HG03175 (cell line): ENCODE results near the gene LZTS3.
"Not testable (repeated sequence)": the region's sequence is repeated elsewhere in the genome, so short reads cannot be mapped to it uniquely, and the experiment has no call there.

Experiments
- ATAC-seq: cut with Tn5 transposase; IDR thresholded peaks from one replicate; pipeline ENCODE4 v1.9.1; 2021; ENCODE audit warnings: mild to moderate bottlenecking, moderate library complexity; ENCODE audit not compliant: unreplicated experiment

The LZTS3 gene

GRCh38 chr20:3193806-3194616 lies 20.7 kb upstream of the LZTS3 start:
- ATAC-seq, result no peak

- ATAC-seq, result no peak
Observed at GRCh38 chr20:3192226-3193015, 19.1 kb upstream of the LZTS3 start.

GRCh38 chr20:3190681-3191111 lies 17.3 kb upstream of the LZTS3 start:
- no peak for ATAC-seq

DNA sequence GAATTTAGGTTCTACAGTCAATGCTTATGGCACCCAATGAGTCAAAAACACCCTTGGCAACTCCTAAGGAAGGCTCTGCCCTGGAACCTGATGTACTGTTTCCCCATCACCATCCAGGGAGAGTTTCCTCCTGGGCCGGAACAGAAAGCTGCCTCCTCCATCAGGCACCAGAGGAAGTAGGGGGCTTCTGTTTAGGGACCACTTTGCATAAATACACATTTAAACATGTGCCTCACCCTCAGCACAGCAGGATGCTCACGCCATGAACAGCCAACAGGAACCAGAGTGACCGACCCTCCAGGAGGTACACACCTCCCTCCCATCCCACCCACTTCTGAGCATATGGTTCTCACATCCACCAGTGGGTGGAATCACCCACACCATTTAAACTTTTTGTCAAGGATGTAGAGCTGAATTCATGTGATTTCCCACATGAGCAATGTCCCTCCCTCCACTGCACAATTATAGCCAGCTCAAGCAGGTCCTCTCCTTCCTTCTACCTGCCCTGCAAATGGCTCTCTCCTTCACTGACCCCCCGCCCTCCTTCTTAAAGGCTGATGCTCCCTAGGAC lies 16.3 kb upstream of the LZTS3 start:
- no peak for ATAC-seq

DNA sequence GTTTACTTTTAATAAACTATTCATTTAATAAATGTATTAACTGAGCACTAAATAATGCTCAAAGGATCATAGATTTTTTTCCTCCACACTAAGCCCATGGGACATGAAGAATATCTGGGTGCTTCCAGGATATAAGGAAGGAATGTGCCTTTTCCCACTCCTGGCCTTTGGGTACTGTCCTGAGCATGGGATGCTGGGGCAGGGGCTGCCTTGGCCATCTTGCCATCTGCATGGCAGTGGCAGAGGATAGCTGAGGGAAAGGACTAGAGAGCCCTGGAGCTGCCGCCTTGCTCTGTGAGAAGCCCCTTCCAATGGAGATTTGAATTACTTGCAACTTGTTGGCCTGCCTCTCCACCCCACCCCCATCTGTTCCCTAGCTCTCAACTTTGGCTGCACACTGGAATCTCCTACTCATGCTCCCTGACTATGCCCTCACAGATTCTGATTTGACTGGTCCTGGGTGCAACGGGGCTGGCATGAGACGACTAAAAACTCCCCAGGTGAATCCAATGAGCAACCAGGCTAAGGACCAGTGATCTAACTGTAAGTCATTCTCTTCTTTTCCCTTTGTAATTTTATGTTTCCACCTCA lies 15.6 kb upstream of the LZTS3 start:
- no peak for ATAC-seq

DNA sequence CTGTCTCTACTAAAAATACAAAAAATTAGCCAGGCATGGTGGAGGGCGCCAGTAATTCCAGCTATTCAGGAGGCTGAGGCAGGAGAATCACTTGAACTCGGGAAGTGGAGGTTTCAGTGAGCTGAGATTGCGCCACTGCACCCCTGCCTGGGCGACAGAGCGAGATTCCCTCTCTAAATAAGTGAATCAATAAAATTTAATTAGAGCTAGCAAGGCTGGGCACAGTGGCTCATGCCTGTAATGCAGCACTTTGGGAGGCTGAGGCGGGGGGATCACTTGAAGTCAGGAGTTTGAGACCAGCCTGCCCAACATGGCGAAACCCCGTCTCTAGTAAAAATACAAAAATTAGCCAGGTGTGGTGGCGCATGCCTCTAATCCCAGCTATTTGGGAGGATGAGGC lies 14.5 kb upstream of the LZTS3 start:
- ATAC-seq, result not testable (repeated sequence)

- no peak for ATAC-seq
Observed at GRCh38 chr20:3183896-3184612, 10.7 kb upstream of the LZTS3 start.

GRCh38 chr20:3182429-3182828 lies 9.1 kb upstream of the LZTS3 start:
- ATAC-seq, result not testable (repeated sequence)

DNA sequence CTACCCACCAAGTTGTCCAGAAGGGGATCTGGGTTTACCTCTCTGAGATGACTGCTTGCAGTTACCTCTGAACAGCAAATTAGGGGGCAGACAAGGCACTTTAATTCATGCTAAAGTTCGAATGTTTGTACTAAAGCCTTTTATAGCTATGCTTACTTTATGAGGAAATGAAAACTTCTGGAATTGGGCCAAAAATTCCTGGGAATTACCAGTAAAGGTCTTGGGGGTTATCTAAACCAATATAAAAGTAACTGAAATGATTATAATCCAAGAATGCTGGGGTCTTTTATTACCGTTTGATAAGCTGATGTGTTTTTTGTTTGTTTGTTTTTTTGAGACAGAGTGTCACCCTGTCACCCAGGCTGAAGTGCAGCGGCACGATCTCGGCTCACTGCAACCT lies 7.9 kb upstream of the LZTS3 start:
- ATAC-seq, result no peak

DNA sequence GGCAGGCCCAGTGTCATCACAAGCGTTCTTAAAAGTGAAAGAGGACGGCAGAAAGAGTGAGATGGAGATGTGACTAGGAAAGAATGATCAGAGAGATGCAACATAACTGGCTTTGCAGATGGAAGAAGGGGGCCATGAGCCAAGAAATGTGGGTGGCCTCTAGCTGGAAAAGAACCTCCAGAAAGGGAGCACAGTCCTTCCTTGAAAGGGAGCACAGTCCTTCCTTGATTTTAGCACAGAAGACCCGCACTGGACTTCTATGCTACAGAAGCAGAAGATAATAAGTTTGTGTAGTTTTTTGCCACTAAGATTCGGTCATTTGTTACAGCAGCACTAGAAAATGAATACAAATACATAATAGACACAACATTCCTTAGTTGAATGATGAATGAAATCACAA lies 7.0 kb upstream of the LZTS3 start:
- no peak for ATAC-seq

GRCh38 chr20:3177746-3178485 lies 4.6 kb upstream of the LZTS3 start:
- ATAC-seq, result no peak

DNA sequence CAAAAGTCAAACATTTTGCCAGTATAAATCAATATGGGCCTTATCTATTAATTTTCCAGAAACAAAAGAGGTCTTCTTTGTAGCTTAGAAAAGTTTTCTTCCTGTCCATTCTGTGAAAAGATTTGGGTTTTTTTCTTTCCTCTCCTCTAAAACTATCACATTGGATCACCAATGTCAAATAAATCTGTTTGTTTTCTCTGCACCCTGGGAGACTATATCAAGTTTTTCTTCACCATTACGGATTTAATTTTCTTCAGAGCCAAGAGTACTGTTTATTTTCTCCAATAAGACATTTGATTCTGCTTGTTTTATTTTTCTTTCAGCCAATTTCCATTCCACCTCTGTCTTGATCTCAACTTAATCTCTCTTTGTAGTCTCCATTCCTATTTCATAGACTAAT lies 1.9 kb upstream of the LZTS3 start:
- no peak for ATAC-seq

- no peak for ATAC-seq
Observed at GRCh38 chr20:3174442-3175261, 1.3 kb upstream of the LZTS3 start.

DNA sequence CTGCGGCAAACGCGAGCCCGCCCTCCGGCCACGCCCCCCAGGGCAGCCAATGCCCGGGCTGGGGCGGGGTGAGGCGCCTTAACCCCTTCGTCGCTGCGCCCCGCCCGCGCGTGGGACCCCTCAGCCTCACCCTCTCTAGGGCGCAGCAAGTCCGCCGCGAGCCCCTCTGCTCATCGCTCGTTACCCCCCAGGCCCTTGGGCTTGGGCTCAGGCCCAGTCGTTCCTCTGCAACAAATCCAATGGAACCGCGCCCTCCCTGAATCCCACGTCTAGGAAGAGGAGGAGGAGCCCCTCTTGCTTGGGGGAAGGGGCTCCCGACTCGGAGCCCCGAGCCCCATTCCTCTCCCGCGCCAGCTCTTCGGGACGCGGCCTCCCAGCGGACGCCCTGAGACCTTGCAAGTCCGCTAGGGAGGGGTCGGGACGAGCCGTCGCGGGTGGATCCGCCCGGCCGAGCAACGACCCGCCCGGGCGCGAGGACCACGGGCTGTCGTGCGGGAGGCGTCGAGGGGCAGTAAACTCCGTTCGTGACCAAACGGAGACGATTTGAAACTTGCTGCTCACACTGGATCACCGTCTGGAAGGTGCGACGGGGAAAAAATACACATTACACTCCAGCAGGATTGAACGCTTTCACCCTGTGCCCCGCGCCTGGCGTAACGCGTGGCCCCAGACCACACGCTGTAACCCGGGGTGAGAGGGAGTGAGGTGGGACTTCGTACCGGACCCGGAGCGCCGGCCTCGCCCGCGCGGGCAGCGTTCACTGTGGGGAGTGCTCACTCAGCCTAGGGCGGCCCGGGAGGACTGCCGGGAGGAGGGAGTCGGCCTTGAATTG lies 477 bp upstream of the LZTS3 start:
- ATAC-seq, result peak; percentile 93

DNA sequence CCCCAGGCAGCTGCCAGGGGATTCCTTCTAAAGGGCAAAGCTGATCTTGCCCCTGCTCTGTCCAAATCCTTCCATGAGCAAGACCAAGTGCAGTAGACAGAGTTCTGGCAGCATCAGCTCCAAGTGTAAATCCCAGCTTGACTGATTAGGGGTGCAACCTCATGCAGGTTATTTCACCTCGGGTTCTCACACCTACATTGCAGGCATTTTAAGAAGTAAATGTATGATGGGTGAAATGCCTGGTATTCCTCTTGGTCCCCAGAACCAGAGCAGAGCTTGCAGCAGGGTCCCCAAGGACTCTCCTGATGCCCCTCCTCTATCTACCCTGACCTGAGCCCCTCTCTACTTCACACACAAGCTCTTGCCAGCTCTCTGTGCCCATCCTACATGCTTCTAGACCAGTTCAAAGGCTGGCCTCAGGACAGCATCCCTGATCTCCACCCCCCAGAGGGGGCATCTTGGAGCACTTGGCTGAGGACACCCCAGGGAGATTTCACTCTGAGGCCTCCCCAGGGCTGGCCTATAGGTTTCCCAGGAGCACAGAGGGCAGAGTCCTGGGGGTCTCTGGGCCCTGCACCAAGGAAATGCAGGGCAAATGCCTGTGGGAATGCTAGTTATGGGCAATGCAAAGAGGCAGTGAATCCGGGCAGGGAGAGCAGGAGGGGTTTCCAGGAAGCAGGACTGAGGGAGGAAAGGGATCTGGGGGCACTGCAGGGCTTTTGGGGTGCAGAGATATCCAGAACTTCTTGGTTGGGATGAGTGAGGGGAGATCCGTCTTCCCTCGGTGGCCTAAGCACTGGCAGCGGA lies 1.0 kb downstream of the LZTS3 start:
- no peak for ATAC-seq

GRCh38 chr20:3171391-3172125 lies 1.8 kb downstream of the LZTS3 start:
- ATAC-seq, result no peak
